K562 (cell line): Measurements from ENCODE around the gene OPRL1. TPM values are rescaled to one million over a fixed set of nuclear protein-coding genes. Genes with fewer than 3 reads are reported as not detected.

Experiments
- ATAC-seq: fragments of 200-7000 bp; cut with Tn5 transposase; 3 replicates; pipeline ENCODE4 v1.9.1; 2020; ENCODE audit warnings: moderate library complexity
- BruUV-seq: library from RNA; stranded (reverse); fragments of 400-500 nt; replicated peaks from 2 replicates; lab custom pipeline; 2021; lab: Mats Ljungman, UMichigan
- CTCF ChIA-PET: fragments of 300-600 bp; formaldehyde crosslinking; extraction: SDS; loops from one replicate; lab custom pipeline; 2021; ENCODE audit warnings: low intra/inter-chr PET ratio; lab: Yijun Ruan, JAX
- POLR2A ChIA-PET: fragments of 300-600, 350-650 bp; sonication (Branson Sonifier 250); formaldehyde crosslinking; extraction: SDS; loops from one replicate; lab custom pipeline; 2021; ENCODE audit warnings: antibody characterized with exemption, inconsistent platforms; lab: Yijun Ruan, JAX
- DNase-seq, 4 experiments: peaks; one replicate each; pipeline versions ENCODE4 v3.0.0 to v3.0.0-alpha.2; 2011 to 2018; ENCODE audit warnings: low spot score in 3 of 4, mixed read lengths in 3 of 4; ENCODE audit errors: extremely low read depth in 1 of 4
- FAIRE-seq: peaks from 2 replicates; lab custom pipeline; 2011; peaks lifted over from hg19 to GRCh38; lab: Jason Lieb, UNC
- H2AFZ ChIP-seq: 2 replicates; pipeline ENCODE4 v1.6.0; 2011; ENCODE audit warnings: low read depth, low read length, control low read depth, inconsistent platforms
- H3K27ac ChIP-seq: fragments of 200-600 bp; 3 replicates; pipeline ENCODE4 v1.8.0; 2011; ENCODE audit warnings: low read depth, mild to moderate bottlenecking, control low read depth, inconsistent platforms, low read length, moderate library complexity, mixed read lengths; ENCODE audit errors: extremely low read depth
- H3K27me3 ChIP-seq, 2 experiments: fragments of 300-600 bp in 1 of 2; 2 replicates in 1 of 2; 3 replicates in 1 of 2; pipeline versions ENCODE4 v1.6.0 to v1.8.0; 2011; ENCODE audit warnings: inconsistent platforms in 2 of 2, low read length in 2 of 2, mild to moderate bottlenecking in 1 of 2, mixed read lengths in 1 of 2, moderate library complexity in 1 of 2; ENCODE audit not compliant: control insufficient read depth in 2 of 2, insufficient read depth in 2 of 2
- H3K36me3 ChIP-seq: fragments of 300-600 bp; 3 replicates; pipeline ENCODE4 v1.8.0; 2011; ENCODE audit warnings: mild to moderate bottlenecking, low read length, inconsistent platforms; ENCODE audit not compliant: control insufficient read depth, insufficient read depth
- H3K4me1 ChIP-seq, 2 experiments: fragments of 200-600 bp in 1 of 2; replicated peaks in 1 of 2; 2 replicates in 1 of 2; 3 replicates in 1 of 2; pipeline versions ENCODE4 v1.5.1 to v1.8.0; 2011; ENCODE audit warnings: inconsistent platforms in 2 of 2, low read length in 2 of 2, mild to moderate bottlenecking in 1 of 2, mixed read lengths in 1 of 2, moderate library complexity in 1 of 2; ENCODE audit not compliant: control insufficient read depth in 2 of 2, insufficient read depth in 2 of 2
- H3K4me2 ChIP-seq: 2 replicates; pipeline ENCODE4 v1.6.1; 2011; ENCODE audit warnings: low read length, control low read depth, inconsistent platforms, mixed read lengths; ENCODE audit not compliant: insufficient read depth
- H3K4me3 ChIP-seq: fragments of 200-600 bp; sonication (generic), shearing (Covaris generic); 2 replicates; pipeline ENCODE4 v1.5.1; 2016; ENCODE audit warnings: control low read depth, inconsistent platforms
- H3K79me2 ChIP-seq: fragments of 200-600 bp; 3 replicates; pipeline ENCODE4 v1.8.0; 2011; ENCODE audit warnings: low read length, inconsistent platforms; ENCODE audit not compliant: control insufficient read depth, insufficient read depth
- H3K9ac ChIP-seq, 2 experiments: 2 replicates each; pipeline versions ENCODE4 v1.6.0 to v1.6.1; 2011; ENCODE audit warnings: low read depth in 2 of 2, low read length in 2 of 2, control low read depth in 1 of 2, inconsistent platforms in 1 of 2, mild to moderate bottlenecking in 1 of 2, mixed read lengths in 1 of 2; ENCODE audit not compliant: insufficient read depth in 1 of 2
- H3K9me1 ChIP-seq: one replicate; pipeline ENCODE4 v1.6.0; 2011; ENCODE audit warnings: inconsistent platforms, mild to moderate bottlenecking, low read length, moderate library complexity; ENCODE audit not compliant: control insufficient read depth, insufficient read depth
- H3K9me3 ChIP-seq: replicated peaks from 2 replicates; pipeline ENCODE4 v1.5.1; 2011; ENCODE audit warnings: low read depth, low read length, inconsistent platforms; ENCODE audit not compliant: control insufficient read depth, insufficient read depth
- H4K20me1 ChIP-seq: replicated peaks from 2 replicates; pipeline ENCODE4 v1.6.1; 2011; ENCODE audit warnings: low read length, inconsistent platforms, mixed read lengths; ENCODE audit not compliant: control insufficient read depth, insufficient read depth
- BCOR ChIP-seq: fragments of 450-650 bp; IDR thresholded peaks from 2 replicates; pipeline ENCODE4 v1.6.1; 2016
- CBFA2T3 ChIP-seq: fragments of 450-650 bp; IDR thresholded peaks from 2 replicates; pipeline ENCODE4 v1.6.1; 2017
- ETV1 ChIP-seq: fragments of 450-650 bp; conservative IDR thresholded peaks from 2 replicates; pipeline ENCODE4 v1.6.1; 2016; ENCODE audit warnings: missing genetic modification characterization, control low read depth, low read depth, missing compliant biosample characterization
- KDM1A ChIP-seq, 2 experiments: fragments of 450-650 bp; IDR thresholded peaks; 2 replicates each; pipeline ENCODE4 v1.6.1; 2016; ENCODE audit warnings: mild to moderate bottlenecking in 2 of 2
- RCOR1 ChIP-seq, 2 experiments: IDR thresholded peaks; 2 replicates each; pipeline ENCODE4 v1.6.1; 2012; ENCODE audit warnings: low read depth in 2 of 2, low read length in 2 of 2, borderline replicate concordance in 1 of 2, improper control_type of control experiment in 1 of 2
- SMAD1 ChIP-seq: fragments of 150-350 bp; IDR thresholded peaks from 2 replicates; pipeline ENCODE4 v1.6.1; 2014; ENCODE audit warnings: low read length, low read depth; ENCODE audit not compliant: partially characterized antibody
- WGBS: fragments of 100-300 bp; shearing (Covaris generic); methylation state at CpG from one replicate; pipeline ENCODE4 v1.1.6; 2016; ENCODE audit warnings: low coverage, mixed read lengths; ENCODE audit not compliant: insufficient coverage; ENCODE audit errors: missing lambda C conversion rate; 5-methylcytosine and 5-hydroxymethylcytosine counted together
- in situ Hi-C: fragments of 300-500 bp; cut with MboI; formaldehyde crosslinking; loops from 4 replicates; pipeline ENCODE4 v1.15.0; 2018; ENCODE audit warnings: inconsistent platforms, mixed read lengths
- intact Hi-C: fragments of 100-400 bp; cut with micrococcal nuclease; formaldehyde crosslinking; loops from 2 replicates; pipeline ENCODE4 v1.14.2; 2022
- polyA plus RNA-seq, 8 experiments: library from polyadenylated mRNA; depleted of rRNA in 4 of 8; stranded (reverse) in 5 of 8; unstranded in 3 of 8; fragments of >200 nt; fragmentation: Nextera tagmentation in 2 of 8; fragmentation: Illumina TruSeq in 1 of 8; extraction: Ambion mirVana in 2 of 8; extraction: Trizol in 1 of 8; gene quantifications; 2 replicates each; pipeline versions ENCODE4 v1.2.1 to v1.2.3, GENCODE V29; 2011 to 2014; ENCODE audit warnings: inconsistent platforms in 1 of 8, missing spikeins in 1 of 8
- total RNA-seq, 7 experiments: library from RNA; depleted of rRNA in 6 of 7; stranded (reverse); fragments of >200 nt in 6 of 7; fragmentation: Illumina TruSeq in 2 of 7; extraction: Trizol in 2 of 7; gene quantifications; 2 replicates each; pipeline versions ENCODE4 v1.2.1 to v1.2.3, GENCODE V29; 2011 to 2021; ENCODE audit warnings: low replicate concordance in 1 of 7

OPRL1 gene
- total and polyA plus RNA-seq, 9 of the 15 experiments (the other 6 are each of a cell fraction or from before 2014, with no cell fraction given) = 0.06 to 0.33 (median 0.11) TPM; not detected in 2

DNA sequence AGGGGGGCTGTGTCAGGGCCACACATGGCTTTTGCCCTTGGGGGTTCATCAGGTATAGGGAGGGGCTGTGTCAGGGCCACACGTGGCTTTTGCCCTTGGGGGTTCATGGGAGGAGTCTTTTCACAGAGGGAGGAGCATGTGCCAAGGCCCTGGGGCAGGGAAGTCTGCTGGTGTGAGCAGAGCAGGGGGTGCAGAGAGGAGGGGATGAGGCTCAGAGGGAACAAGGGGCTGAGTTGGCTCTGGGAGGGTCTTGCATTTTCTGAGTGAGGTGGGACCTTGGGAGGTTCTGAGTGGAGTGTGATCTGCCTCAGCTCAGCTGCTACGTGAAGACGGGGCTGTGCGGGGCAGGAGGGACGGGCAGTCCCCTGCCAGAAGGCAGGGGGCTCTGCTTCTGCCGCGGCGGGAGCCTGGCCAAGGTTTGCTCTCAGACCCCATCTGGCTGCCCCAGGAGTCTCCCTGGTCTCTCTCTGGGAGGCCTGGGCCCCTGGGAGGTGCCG is 24.4 kb upstream of the OPRL1 start:
- Histone ChIP-seq H3K27ac (peak overlapping the region; percentile 37; the same call in 1 of the 3 replicates), H3K4me3 (no peak overlapping the region), H4K20me1 (no peaks in the 10 kb centered on the region), H3K9me3 (no peaks in the 10 kb centered on the region), H3K27me3 (no peaks in the 10 kb centered on the region), H3K36me3 (no peaks in the 10 kb centered on the region), H3K4me2 (no peak overlapping the region)
- POLR2A ChIA-PET = interaction anchor here (1.5 kb wide), 1 partner anchor 17 kb away, joined by 7 read pairs; no protein-coding TSS in a partner anchor
- in situ Hi-C loops = no loop called here
- TF ChIP-seq SMAD1 (no peak), CBFA2T3 (no peak), ETV1 (peak; percentile 70), BCOR (peak; percentile 83), KDM1A (IDR thresholded peaks at IDR 0.05) (peak; percentile 59 to 77), RCOR1 (IDR thresholded peaks at IDR 0.05; ENCODE audit: borderline replicate concordance in 1 of 2, low read depth in 2 of 2, low read length in 2 of 2) (peak in 1 of 2 experiments; percentile 25; a peak in 1 of 4 replicates)
- TF ChIP-seq, all 486 proteins: peak for 4
- CTCF ChIA-PET = no interaction called here
- ATAC-seq = no peak
- no TSS peak for BruUV-seq
- WGBS = 84% methylated on average over 6 of the region's 9 CpGs
- DNase-seq = no peak
- no peaks in the 10 kb centered on the region for H3K9me1 ChIP-seq
- intact Hi-C loops = loop anchor here (2.0 kb wide), 1 partner anchor 17 kb away; no protein-coding TSS in a partner anchor
- H3K4me1 ChIP-seq = peaks cover 22 to 78% of the 10 kb centered on the region in 2 experiments
- FAIRE-seq = no peak
- peak overlapping the region in 1 of 2 experiments; percentile 77; a peak in 3 of 4 replicates for H3K9ac ChIP-seq
- no peak overlapping the region for H2AFZ ChIP-seq
- no peaks in the 10 kb centered on the region for H3K79me2 ChIP-seq
